Keratinocyte (primary cell): ENCODE measurements around the gene LTBP2.

Experiments
- CTCF ChIP-seq, 3 experiments: IDR thresholded peaks in 1 of 3; conservative IDR thresholded peaks in 1 of 3; optimal IDR thresholded peaks in 1 of 3; 2 replicates in 2 of 3; 3 replicates in 1 of 3; pipeline versions ENCODE3 to v1.5.1; 2011; ENCODE audit warnings: low read length in 3 of 3, mild to moderate bottlenecking in 3 of 3, moderate library complexity in 2 of 3, control low read depth in 1 of 3, inconsistent platforms in 1 of 3; ENCODE audit not compliant: insufficient read depth in 2 of 3; ENCODE audit errors: extremely low read depth in 1 of 3
- EZH2 ChIP-seq: IDR thresholded peaks from one replicate; pipeline ENCODE4 v1.6.1; 2012; ENCODE audit warnings: inconsistent platforms, mild to moderate bottlenecking, low read length, moderate library complexity

- no peak for TF ChIP-seq CTCF (optimal IDR thresholded peaks at IDR 0.05 in 1 of 3, IDR thresholded peaks at IDR 0.05 in 1 of 3, conservative IDR thresholded peaks at IDR 0.05 in 1 of 3; ENCODE audit: extremely low read depth in 1 of 3, insufficient read depth in 2 of 3, low read length in 3 of 3)
- no peak for TF ChIP-seq EZH2
Observed at GRCh38 chr14:74575507-74575906, 36.5 kb downstream of the LTBP2 start.
